ENCODE data around the gene EFEMP1.

Gene EFEMP1

GRCh38 chr2:55932843-55933242, 9.3 kb upstream of the EFEMP1 start:
- no peak for FAIRE-seq

GRCh38 chr2:55931281-55931680, 7.7 kb upstream of the EFEMP1 start:
- FAIRE-seq: no peak

DNA sequence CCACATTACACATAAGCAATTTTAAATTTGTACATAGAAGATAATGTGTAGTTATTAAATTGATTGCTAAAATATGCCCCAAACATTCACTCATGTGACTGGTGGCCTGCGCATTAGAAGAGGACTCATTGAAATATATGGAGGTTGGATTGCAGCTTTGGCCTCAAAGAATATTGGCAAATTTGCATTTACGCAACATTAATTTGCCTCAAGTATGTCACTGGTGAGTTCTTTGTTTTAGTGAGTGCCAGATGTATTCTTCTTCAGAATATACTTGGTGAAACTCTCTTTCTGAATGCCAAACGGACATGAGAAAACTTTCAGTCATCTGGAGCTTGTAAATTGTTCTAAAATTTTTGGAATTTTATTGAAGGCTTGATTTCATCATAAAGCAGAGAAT, 5.9 kb upstream of the EFEMP1 start:
- FAIRE-seq: no peak

GRCh38 chr2:55926974-55927373, 3.4 kb upstream of the EFEMP1 start:
- FAIRE-seq: no peak

- no peak for FAIRE-seq
These were observed 2.7 kb upstream of the EFEMP1 start for GRCh38 chr2:55926246-55926645.

DNA sequence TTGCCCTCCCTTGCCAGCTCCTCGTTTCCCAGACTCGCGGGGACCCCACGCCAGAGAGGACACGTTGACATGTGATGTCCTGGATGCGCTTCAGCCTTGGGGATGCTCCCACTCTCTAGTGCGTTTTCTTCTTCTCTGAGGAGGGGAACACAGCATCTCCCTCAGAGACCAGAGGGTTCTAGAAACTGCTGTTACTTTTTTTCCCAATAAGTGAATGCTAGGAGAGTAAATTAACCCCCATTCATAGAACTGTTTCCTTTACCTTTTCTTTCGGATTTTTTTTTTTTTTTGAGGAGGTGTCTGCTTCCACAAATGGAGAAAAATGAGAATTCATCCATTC, 370 bp upstream of the EFEMP1 start:
- no peak for FAIRE-seq

DNA sequence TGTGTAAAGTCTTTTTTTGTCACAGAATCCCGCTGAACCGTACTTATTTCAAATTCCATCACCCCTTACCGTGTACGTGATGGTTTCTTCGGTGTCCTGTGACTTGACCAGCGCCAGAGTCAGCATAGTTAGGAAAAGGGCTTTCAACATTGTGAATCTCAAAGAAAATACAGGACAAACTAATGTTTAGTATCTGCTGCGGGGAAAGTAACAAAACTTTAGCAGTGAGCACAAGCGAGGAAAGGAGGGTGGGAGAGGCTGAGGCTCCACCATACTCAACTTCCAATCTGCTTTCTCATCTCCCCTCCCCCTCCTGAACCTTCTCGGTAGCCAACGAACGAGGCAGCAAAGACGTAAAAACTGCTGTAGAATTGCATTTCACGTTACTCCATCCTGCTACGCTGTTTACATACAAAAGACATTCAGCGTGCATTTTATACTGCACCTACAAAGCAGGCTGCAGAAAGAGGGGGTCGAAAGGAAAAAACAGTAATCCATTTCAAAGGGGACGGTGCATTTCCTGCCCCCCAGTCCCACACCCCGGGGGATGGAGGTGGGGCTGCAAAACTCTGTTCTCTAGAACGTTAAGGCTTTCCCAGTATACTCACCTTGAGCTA, 1.2 kb downstream of the EFEMP1 start:
- FAIRE-seq: no peak

DNA sequence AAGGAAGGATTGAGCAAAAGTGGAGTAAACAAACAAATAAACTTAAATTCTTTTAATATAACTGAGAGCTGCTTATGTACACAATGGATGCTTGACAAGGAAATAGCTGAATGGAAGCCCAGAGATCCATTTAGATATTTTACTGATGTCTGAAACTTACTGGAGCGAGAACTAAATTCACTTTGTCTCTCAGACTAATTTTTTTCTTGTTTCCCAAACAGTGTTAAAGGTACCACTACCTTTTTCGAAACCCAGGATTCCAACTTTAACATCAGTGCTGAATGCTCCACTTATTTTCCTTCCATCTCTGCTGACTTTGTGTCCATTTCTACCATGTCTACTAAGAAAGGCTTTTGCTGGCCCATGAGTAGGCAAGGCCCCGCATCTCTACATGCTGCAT, 4.0 kb downstream of the EFEMP1 start:
- no peak for FAIRE-seq

- no peak for FAIRE-seq
These were observed 4.7 kb downstream of the EFEMP1 start for GRCh38 chr2:55918856-55919255.

GRCh38 chr2:55917713-55918390, 5.7 kb downstream of the EFEMP1 start:
- FAIRE-seq: no peak

- no peak for FAIRE-seq
These were observed 6.5 kb downstream of the EFEMP1 start for GRCh38 chr2:55917117-55917516.

GRCh38 chr2:55916473-55917049, 7.0 kb downstream of the EFEMP1 start:
- no peak for FAIRE-seq

DNA sequence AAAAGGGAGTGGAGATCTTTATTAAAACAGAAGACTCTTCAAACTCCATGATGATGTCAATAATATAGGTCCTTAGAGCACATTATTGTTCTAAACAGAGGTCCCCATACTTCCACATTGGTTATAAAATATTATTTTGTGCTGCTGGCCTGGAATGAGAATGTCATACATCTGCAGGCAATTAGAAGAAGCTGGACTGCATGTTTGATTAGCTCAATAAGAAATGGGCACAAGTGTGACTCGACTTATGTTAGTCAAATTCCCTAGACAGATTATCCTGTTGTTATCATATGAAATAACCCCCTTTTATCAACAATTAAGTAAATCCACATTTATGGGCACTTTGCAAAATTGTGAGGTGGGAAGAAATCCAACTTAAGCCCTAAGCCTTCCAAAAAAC, 8.8 kb downstream of the EFEMP1 start:
- FAIRE-seq: no peak

DNA sequence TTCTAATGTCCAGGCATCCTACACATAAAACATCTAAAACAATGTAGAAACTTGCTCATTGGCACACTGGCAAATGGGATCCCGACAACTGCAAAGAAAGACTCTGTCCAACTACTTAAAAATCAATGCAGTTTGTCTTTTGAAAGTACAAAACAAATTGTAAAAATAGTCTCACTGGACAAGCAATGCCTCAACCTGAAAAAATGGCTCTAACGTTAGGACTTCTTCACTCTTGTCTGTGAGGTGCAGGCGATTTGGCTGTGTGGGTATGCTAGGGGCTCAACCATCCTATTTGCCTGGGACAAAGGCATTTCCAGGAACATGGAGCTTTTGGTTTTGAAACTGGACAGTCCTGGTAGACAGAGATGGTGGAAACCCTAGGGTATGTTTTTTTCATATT, 10.7 kb downstream of the EFEMP1 start:
- no peak for FAIRE-seq

GRCh38 chr2:55910077-55910476, 13.5 kb downstream of the EFEMP1 start:
- FAIRE-seq: no peak

- FAIRE-seq: no peak
These were observed 15.9 kb downstream of the EFEMP1 start for GRCh38 chr2:55907686-55908085.

DNA sequence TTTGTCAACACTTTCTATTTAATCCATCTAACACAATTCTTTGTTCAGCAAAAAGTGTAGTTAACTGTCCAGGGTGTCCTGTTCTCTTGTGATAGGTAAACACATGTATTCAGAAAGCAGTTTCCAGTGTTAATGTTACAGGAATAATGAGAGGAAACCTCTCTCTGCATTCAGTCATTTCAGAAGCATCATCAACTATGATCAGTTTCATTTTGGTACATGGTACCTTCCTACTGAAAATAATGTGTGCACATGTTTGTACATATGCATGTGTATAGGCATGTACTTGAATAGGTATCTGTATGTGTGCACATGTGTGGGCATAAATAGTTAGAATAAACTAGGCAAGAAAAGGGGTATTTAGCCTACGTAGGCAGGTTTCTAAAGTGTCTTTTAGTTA, 16.6 kb downstream of the EFEMP1 start:
- FAIRE-seq: no peak

DNA sequence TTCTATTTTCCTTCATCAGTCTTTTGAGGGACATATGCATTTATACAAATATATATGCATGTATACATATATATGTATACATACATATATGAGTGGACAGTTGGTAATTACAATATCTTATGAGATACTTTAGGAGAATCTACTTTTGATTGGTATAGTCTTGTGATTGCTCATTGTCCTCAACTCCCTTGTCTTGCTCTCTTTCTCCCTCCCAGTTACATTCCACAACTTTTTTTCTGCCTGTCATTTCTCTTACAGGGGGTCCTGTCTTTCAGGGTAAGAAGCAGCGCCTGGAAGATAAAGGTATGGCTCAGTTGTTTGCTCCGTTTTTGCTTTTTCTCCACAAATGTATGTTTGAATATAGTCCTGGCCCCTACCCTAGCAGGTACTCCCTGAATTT, 19.9 kb downstream of the EFEMP1 start:
- no peak for FAIRE-seq

DNA sequence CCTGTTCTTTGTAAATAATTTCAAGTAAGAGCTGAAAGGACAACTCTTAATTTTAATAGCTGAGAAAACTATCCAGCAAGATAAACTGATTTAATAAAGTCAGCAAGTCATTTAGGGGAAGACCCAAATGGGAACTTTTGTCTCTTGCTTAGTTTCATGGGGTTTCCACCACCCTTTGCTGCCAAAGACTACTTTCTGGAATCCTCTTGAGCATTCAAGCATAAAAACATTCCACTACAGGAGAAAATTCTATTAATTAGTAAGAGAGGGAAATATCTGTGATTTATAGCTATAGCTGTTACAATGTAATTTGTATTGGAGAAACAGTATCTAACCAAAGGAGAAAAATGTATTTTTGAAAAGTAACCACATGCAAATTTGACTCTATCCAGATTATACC, 20.6 kb downstream of the EFEMP1 start:
- no peak for FAIRE-seq

GRCh38 chr2:55902429-55902828, 21.2 kb downstream of the EFEMP1 start:
- no peak for FAIRE-seq

DNA sequence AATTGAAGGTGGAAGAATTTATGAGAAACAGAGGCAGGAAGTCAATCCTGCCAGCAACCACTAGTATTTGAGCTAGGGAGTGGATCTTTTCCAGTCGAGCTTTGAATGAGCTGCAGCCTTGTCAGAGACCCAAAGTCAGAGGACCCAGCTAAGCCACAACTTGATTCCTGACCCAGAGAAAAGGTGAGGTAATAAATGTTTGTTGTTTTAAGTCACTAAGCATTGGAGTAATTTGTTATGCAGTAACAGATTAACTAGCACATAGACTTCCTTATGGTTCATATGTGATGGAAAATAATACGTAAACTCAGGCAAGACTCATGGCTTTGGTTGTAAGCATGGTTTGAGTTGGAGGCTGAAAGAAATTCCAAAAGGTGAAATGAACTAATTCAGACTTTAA, 21.6 kb downstream of the EFEMP1 start:
- no peak for FAIRE-seq

DNA sequence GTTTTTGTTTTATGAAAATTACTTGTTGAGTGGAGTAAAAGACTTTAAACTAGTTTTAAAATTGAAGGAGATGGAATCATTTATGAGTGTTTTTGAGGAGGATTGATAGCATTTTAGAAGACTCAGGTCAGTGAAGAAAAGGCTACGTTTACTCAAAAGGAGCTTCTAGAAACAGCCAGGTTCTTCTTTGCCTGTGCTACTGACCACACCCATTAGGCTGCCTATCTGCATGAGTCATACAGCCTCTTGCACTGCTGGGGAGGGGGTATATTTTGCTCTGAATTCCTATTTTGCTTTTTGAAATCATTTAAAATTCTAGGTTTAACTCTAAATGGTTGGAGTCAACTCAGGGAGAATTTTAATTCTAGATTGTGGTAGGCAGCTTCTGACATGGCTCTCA, 22.3 kb downstream of the EFEMP1 start:
- no peak for FAIRE-seq

DNA sequence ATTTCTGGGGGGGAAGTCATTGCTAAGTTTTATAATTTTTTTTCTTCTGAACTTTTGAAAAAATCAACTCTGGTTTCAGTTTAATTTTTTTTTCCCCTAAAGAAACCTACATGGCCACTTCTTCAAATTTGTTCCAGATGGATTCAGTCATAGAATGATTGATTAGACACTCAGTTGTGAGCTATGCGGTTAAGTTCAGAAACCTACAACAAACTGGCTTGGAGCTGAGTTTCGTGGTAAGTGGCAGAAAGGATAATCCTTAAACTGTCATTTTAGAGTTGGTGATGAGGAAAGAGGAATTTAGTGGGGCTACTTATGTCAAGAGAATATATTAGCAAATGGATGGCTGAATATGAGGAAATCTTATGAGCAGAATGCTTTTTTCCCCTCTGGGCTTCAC, 23.7 kb downstream of the EFEMP1 start:
- no peak for FAIRE-seq

GRCh38 chr2:55898386-55899040, 25.1 kb downstream of the EFEMP1 start:
- FAIRE-seq: no peak

Measured in colon (tissue), 2 donors.